VCaP (cell line): ENCODE data around the gene FDXR.
"Not testable (repeated sequence)": the region's sequence is repeated elsewhere in the genome, so short reads cannot be mapped to it uniquely, and the experiment has no call there.

Experiments
- H3K27ac ChIP-seq: fragments of 450-650 bp; 2 replicates; pipeline ENCODE4 v1.5.1; 2017
- TF ChIP-seq, protein P1 (sequence below): fragments of 450-650 bp; conservative IDR thresholded peaks from 2 replicates; pipeline ENCODE4 v1.5.1; 2017; ENCODE audit warnings: mild to moderate bottlenecking, moderate library complexity

The FDXR gene

DNA sequence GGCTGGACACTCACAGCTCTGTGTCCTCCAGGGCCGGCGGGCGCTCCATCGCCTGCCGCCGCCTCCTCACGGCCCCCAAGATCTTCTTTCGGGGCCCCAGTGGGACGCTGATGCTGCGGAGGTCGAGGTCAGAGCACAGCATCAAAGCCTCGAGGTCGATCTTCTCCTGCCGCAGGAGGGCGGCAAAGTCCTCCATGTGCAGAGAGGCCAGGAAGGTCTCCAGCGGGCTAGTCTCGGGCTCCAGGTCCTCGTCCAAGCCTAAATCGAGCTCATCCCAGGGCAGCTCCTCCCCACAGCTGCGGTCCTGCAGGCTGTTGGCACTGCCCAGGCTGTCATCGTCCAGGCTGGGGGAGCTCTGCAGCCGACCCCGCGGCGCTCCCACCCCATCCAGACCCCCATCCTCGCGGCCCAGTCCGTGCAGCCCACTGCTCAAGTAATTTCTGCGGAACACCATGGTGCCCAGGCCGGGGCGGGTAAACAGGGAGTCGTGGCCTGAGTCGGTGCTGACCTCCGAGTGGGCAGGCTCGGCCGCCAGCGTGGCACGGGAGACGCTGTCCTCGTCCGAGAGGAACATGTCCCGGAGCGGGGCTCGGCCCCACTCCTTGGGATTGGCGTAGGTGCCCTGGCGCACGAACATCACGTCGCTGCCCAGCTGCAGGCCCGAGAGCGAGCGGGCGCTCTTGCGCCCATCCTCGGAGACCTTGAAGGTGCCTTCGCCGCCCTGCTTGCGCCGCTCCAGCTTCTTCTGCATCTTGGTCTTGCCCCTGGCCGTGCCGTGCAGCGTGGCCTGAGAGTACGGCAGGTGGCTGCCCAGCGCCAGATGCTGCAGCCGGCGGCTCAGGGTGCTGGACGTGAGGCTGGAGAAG, 46.9 kb upstream of the FDXR start:
- TF ChIP-seq, protein P1, sequence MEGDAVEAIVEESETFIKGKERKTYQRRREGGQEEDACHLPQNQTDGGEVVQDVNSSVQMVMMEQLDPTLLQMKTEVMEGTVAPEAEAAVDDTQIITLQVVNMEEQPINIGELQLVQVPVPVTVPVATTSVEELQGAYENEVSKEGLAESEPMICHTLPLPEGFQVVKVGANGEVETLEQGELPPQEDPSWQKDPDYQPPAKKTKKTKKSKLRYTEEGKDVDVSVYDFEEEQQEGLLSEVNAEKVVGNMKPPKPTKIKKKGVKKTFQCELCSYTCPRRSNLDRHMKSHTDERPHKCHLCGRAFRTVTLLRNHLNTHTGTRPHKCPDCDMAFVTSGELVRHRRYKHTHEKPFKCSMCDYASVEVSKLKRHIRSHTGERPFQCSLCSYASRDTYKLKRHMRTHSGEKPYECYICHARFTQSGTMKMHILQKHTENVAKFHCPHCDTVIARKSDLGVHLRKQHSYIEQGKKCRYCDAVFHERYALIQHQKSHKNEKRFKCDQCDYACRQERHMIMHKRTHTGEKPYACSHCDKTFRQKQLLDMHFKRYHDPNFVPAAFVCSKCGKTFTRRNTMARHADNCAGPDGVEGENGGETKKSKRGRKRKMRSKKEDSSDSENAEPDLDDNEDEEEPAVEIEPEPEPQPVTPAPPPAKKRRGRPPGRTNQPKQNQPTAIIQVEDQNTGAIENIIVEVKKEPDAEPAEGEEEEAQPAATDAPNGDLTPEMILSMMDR: no peak

DNA sequence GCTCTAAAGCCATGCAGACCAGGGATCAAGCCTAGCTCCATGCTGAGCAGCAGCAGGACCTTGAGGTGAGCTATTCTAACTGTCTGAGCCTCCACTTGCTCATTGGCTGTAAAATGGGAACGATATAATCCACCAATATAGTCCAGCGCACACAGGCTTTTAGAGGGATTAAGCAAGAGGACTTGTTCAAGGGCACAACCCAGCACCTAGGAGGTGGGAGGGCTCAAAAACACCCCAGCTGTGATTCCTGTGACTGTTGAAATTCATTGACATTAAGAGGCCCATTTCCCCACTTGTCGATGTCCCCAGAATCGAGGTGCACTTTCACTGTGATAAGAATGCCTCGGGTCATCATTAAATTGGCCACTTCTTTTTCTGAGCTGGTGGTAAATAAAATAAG, 46.1 kb upstream of the FDXR start:
- TF ChIP-seq, protein P1: no peak
- H3K27ac ChIP-seq: no peak overlapping the region

More for the DNA sequence above, 46.9 kb upstream of the FDXR start:
- no peak overlapping the region for H3K27ac ChIP-seq

DNA sequence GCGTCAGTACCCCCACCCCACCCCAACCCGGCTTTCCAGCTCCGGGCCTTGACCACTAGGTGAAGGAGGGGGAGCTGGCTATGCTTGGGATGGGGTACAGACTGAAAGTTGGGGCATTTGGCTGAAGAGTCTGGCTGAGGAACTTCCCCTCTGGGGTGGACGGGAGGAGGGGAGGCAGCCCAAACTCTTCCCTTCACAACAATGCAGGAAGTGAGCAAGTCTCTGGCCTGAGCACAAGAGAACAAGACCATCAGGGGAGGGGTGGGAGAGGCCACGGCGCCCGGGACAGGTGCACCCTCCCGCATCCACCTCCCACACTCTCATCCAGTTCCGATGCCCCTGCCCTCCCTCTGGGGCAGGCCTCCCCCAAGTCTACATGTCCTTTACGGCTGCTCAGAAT, 44.6 kb upstream of the FDXR start:
- no peak overlapping the region for H3K27ac ChIP-seq
- TF ChIP-seq, protein P1: no peak

DNA sequence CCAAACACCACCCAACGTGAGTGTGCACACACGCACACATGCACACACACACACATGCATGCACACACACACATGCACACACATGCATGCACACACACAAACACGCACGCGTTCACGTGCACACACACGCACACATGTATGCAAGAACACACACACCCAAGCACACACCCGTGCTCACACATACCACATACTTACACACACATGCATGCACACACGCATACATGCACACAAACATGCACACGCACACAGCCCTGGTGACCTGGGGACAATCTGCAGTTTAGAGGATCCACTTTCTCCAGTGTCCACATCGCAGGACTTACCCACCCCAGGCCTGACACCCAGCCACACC, 44.0 kb upstream of the FDXR start:
- TF ChIP-seq, protein P1: no peak
- no peak overlapping the region for H3K27ac ChIP-seq

DNA sequence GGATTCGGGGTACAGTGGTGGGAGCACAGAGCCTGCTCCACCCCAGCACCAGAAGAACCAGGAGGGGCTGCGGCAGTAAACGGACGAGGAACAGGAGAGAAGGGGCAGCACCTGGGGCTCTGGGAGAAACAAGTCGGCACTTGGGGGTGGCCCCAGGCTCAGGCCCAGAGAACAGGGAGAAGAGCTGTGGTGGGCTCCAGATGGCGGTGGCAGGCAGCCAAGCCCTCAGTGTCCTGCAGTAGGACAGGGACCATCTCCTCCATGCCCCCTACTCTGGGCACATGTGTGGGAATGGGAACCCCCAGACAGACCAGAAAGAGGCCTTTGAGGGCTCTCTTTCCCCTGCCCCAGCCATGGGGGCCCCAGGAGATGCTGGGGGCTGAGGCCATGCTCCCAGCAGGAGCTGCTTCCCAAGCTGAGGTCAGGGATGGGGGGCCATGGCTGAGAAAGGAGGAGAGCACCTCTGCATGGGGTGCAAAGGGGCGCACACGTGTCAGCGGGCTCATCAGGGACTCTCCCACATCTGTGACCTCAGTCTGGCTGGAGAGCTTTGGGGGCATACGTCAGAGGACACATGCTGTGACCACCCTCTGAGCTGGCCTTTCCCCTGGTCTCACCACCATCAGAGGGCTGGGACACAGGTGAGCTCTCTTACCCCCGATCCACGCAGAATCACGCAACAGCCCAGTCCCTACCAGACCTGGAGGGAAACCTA, 43.5 kb upstream of the FDXR start:
- no peak overlapping the region for H3K27ac ChIP-seq
- TF ChIP-seq, protein P1: no peak

DNA sequence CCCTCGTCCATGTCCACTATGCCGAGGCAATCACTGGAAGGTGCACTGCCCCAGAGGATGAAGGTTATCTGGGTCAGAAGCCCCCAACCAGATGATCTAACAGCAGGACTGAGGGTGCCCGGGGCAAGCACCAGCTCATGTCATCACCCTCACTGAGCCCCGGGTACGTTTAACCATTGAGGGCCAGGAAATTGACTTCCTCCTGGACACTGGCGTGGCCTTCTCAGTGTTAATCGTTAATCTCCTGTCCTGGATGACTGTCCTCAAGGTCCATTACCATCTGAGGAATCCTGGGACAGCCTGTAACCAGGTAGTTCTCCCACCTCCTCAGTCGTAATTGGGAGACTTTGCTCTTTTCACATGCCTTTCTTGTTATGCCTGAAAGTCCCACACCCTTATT, 38.6 kb upstream of the FDXR start:
- not testable (repeated sequence) for H3K27ac ChIP-seq

DNA sequence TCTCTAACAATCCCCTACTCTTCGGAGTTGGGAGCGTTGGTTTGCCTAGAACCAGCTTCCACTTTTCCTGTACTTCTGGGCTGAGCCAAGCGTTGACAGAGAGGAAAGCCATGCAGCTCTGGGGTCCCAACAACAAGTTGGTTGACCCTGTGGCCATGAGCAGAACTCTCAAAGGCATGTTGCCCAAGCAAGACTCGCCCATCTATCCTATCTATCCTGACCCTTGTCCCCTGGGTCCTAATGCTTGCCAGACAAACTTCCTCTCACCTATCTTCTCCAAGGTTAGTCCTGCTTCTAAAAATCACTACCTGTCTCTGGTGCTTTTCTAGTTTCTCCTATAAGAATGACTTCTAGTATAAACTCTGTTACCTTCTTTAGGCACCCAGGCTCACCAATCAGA, 36.3 kb upstream of the FDXR start:
- not testable (repeated sequence) for H3K27ac ChIP-seq

DNA sequence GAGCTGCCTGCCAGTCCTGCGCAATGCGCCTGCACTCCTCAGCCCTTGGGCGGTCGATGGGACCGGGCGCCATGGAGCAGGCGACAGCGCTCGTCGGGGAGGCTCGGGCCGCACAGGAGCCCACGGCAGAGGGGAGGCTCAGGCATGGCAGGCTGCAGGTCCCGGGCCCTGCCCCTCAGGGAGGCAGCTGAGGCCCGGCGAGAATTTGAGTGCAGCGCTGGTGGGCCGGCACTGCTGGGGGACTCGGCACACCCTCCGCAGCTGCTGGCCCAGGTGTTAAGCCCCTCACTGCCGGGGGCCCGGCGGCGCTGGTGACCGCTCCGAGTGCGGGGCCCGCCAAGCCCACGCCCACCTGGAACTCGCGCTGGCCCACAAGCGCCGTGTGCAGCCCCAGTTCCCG, 34.2 kb upstream of the FDXR start:
- TF ChIP-seq, protein P1: no peak
- no peak overlapping the region for H3K27ac ChIP-seq

DNA sequence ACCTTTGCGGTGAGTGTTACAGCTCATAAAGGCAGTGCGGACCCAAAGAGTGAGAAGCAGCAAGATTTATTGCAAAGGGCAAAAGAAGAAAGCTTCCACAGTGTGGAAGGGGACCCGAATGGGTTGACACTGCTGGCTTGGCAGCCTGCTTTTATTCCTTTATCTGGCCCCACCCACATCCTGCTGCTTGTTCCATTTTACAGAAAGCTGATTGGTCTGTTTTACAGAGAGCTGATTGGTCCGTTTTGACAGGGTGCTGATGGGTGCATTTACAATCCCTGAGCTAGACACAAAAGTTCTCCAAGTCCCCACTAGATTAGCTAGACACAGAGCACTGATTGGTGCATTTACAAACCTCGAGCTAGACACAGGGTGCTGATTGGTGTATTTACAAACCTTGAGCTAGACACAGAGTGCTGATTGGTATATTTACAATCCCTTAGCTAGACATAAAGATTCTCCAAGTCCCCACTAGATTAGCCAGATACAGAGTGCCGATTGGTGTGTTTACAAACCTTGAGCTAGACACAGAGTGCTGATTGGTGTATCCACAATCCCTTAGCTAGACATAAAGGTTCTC, 33.5 kb upstream of the FDXR start:
- not testable (repeated sequence) for H3K27ac ChIP-seq
